ENCODE measurements around the gene ABHD1. TPM values are rescaled to one million over a fixed set of nuclear protein-coding genes. Genes with fewer than 3 reads are reported as not detected.

Gene ABHD1
- total and polyA plus RNA-seq, 4 donors = 0.09 to 2.0 (median 0.61) TPM

DNA sequence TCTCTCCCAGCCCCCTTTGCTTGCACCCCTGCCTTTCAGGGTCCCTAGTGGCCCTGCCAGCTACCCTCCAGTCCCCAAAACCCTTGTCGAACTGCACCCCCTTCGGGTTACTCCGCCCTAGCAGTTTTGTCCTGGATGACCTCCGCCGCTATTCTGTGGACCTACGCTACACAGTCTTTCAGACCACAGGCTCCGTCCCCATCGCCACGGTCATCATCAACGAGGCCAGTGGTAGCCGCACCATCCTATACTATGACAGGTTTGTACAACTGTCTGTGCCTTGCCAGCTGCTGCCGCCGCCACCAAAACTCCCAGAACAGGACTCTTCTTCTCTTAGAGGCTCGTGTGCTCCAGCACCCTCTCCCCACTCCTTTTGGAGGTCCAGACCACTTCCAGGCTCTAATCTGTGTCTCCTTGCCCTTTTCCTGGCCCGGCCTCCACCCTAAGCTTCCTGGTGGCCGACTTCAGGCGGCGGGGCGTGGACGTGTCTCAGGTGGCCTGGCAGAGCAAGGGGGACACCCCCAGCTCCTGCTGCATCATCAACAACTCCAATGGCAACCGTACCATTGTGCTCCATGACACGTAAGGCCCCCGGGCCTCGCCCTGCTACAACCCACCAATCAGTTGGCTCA is 29.1 kb upstream of the ABHD1 start (continued):
- TF ChIP-seq TAF1 (conservative IDR thresholded peaks at IDR 0.05) = no peak

DNA sequence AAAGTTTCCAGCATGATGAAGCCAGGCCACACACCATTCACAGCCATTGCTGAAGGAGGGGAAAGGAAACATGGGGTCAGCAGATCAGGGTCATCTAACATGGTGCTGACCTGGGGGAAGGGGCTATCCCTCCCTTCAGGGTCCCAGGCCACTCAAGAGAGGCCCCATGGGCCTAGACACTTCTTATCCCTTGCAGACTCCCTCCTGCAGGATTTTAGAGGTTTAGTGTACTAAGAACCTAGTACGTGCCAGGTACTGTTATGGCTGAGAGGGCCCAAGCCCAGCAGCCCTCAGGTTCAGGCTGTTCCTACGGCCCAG is 28.2 kb upstream of the ABHD1 start:
- Histone ChIP-seq H3K9ac (ENCODE audit: low read depth in 1 of 2, low read length in 2 of 2) (no peak overlapping the region), H3K27ac (ENCODE audit: low read depth in 1 of 2, low read length in 2 of 2) (peak overlapping the region; percentile 82 to 87), H3K4me1 (ENCODE audit: control insufficient read depth in 4 of 4, insufficient read depth in 4 of 4, low read length in 3 of 4) (peaks cover 26 to 76% (median 66%) of the 10 kb centered on the region in 4 donors), H3K4me3 (ENCODE audit: low read depth in 1 of 3, low read length in 3 of 3) (no peak overlapping the region), H3K9me3 (ENCODE audit: control insufficient read depth in 4 of 4, low read length in 3 of 4) (no peaks in the 10 kb centered on the region), H3K27me3 (ENCODE audit: control insufficient read depth in 4 of 4, insufficient read depth in 4 of 4, low read length in 3 of 4) (no peaks in the 10 kb centered on the region), H3K36me3 (ENCODE audit: control insufficient read depth in 4 of 4, insufficient read depth in 3 of 4, low read depth in 1 of 4, low read length in 3 of 4) (peaks cover 3 to 27% (median 20%) of the 10 kb centered on the region in 4 donors)
- no peak for DNase-seq (ENCODE audit: low spot score)
- WGBS = 40% methylated on average over 2 of the region's 2 CpGs
- TF ChIP-seq HNF4A (conservative IDR thresholded peaks at IDR 0.05) (no peak), RAD21 (IDR thresholded peaks at IDR 0.05) (no peak), YY1 (IDR thresholded peaks at IDR 0.05) (no peak), FOXA2 (IDR thresholded peaks at IDR 0.05) (no peak), GABPA (IDR thresholded peaks at IDR 0.05 in 1 of 2, conservative IDR thresholded peaks at IDR 0.05 in 1 of 2) (no peak), FOXA1 (IDR thresholded peaks at IDR 0.05) (no peak)

DNA sequence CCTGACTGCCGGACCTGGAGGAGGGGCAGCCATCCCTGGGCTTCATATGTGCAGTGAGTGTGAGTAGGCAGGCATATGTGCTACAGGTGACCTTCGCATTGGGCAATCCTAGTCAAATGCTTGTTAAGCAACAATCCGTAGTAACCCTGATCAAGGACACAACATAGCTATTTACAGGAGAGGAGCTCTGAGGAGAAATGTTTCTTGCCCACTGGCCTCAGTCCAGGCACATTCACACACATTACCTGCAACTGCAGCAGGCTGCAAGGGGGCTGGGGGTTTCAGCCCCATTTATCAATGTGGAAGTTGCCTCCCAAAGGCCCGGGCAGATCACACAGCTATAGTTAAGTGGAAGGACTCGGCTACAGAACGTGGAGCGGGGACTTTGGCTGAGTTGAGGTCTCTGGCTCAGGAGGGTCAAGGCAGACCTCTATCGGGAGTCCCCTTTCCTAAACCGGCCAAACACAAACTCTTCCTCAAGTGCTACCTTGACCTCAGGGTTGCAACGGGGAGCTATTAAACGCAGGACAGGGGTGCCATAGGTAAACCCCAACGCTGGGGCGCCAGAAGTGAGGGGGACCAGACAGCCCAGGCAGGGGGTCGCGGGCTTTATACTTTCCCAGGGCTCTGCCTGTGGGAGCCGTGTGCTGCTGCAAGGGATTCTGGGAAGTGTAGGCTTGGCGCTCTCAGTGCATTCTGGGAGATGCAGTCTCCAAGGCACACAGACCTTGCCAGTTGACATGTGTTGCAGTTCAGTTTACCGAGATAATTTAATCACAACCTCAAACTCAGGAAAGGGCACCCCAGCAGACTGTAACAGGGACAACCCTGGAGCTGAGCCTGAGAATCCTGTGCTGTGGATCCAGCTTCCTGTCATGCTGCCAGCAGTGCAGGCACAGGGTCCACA is 27.6 kb upstream of the ABHD1 start:
- H3K9me3 ChIP-seq (ENCODE audit: control insufficient read depth in 4 of 4, low read length in 3 of 4) = no peaks in the 10 kb centered on the region
- H3K27ac ChIP-seq (ENCODE audit: low read depth in 1 of 2, low read length in 2 of 2) = peak overlapping the region; percentile 82 to 87
- H3K4me1 ChIP-seq (ENCODE audit: control insufficient read depth in 4 of 4, insufficient read depth in 4 of 4, low read length in 3 of 4) = peaks cover 22 to 72% (median 63%) of the 10 kb centered on the region in 4 donors
- 17% methylated on average over 18 of the region's 18 CpGs for WGBS
- H3K36me3 ChIP-seq (ENCODE audit: control insufficient read depth in 4 of 4, insufficient read depth in 3 of 4, low read depth in 1 of 4, low read length in 3 of 4) = peaks cover 8 to 30% (median 21%) of the 10 kb centered on the region in 4 donors
- TF ChIP-seq FOXA2 (IDR thresholded peaks at IDR 0.05) = peak; percentile 80
- peak; percentile 82 for TF ChIP-seq MAX (IDR thresholded peaks at IDR 0.05)
- TF ChIP-seq SP1 (IDR thresholded peaks at IDR 0.05) = peak; percentile 89
- TF ChIP-seq GABPA (IDR thresholded peaks at IDR 0.05 in 1 of 2, conservative IDR thresholded peaks at IDR 0.05 in 1 of 2) = no peak
- peak; percentile 90 to 96 for TF ChIP-seq RXRA (IDR thresholded peaks at IDR 0.05)
- TF ChIP-seq EGR1 (IDR thresholded peaks at IDR 0.05; ENCODE audit: low read depth in 2 of 2) = peak in 1 of 2 donors; percentile 19
- TF ChIP-seq HNF4G (IDR thresholded peaks at IDR 0.05) = peak; percentile 56
- peak; percentile 95 for TF ChIP-seq YY1 (IDR thresholded peaks at IDR 0.05)
- peak; percentile 41 for TF ChIP-seq NR2F2 (IDR thresholded peaks at IDR 0.05)
- TF ChIP-seq, protein P1, sequence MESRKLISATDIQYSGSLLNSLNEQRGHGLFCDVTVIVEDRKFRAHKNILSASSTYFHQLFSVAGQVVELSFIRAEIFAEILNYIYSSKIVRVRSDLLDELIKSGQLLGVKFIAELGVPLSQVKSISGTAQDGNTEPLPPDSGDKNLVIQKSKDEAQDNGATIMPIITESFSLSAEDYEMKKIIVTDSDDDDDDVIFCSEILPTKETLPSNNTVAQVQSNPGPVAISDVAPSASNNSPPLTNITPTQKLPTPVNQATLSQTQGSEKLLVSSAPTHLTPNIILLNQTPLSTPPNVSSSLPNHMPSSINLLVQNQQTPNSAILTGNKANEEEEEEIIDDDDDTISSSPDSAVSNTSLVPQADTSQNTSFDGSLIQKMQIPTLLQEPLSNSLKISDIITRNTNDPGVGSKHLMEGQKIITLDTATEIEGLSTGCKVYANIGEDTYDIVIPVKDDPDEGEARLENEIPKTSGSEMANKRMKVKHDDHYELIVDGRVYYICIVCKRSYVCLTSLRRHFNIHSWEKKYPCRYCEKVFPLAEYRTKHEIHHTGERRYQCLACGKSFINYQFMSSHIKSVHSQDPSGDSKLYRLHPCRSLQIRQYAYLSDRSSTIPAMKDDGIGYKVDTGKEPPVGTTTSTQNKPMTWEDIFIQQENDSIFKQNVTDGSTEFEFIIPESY (IDR thresholded peaks at IDR 0.05) = peak; percentile 92
- TF ChIP-seq, protein P2, sequence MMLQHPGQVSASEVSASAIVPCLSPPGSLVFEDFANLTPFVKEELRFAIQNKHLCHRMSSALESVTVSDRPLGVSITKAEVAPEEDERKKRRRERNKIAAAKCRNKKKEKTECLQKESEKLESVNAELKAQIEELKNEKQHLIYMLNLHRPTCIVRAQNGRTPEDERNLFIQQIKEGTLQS (IDR thresholded peaks at IDR 0.05) = peak; percentile 64
- peak; percentile 42 to 56 for TF ChIP-seq RAD21 (IDR thresholded peaks at IDR 0.05)
- TF ChIP-seq, protein P3, sequence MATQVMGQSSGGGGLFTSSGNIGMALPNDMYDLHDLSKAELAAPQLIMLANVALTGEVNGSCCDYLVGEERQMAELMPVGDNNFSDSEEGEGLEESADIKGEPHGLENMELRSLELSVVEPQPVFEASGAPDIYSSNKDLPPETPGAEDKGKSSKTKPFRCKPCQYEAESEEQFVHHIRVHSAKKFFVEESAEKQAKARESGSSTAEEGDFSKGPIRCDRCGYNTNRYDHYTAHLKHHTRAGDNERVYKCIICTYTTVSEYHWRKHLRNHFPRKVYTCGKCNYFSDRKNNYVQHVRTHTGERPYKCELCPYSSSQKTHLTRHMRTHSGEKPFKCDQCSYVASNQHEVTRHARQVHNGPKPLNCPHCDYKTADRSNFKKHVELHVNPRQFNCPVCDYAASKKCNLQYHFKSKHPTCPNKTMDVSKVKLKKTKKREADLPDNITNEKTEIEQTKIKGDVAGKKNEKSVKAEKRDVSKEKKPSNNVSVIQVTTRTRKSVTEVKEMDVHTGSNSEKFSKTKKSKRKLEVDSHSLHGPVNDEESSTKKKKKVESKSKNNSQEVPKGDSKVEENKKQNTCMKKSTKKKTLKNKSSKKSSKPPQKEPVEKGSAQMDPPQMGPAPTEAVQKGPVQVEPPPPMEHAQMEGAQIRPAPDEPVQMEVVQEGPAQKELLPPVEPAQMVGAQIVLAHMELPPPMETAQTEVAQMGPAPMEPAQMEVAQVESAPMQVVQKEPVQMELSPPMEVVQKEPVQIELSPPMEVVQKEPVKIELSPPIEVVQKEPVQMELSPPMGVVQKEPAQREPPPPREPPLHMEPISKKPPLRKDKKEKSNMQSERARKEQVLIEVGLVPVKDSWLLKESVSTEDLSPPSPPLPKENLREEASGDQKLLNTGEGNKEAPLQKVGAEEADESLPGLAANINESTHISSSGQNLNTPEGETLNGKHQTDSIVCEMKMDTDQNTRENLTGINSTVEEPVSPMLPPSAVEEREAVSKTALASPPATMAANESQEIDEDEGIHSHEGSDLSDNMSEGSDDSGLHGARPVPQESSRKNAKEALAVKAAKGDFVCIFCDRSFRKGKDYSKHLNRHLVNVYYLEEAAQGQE (IDR thresholded peaks at IDR 0.05) = peak; percentile 49
- TF ChIP-seq CTCF (IDR thresholded peaks at IDR 0.05; ENCODE audit: low read depth, low read length, missing input control) = no peak
- peak; percentile 30 for TF ChIP-seq TAF1 (conservative IDR thresholded peaks at IDR 0.05)
- TF ChIP-seq FOXA1 (IDR thresholded peaks at IDR 0.05) = peak; percentile 64
- TF ChIP-seq JUND (IDR thresholded peaks at IDR 0.05) = peak in 1 of 2 donors; percentile 81
- peak; percentile 83 to 90 for TF ChIP-seq HNF4A (conservative IDR thresholded peaks at IDR 0.05)
- H3K27me3 ChIP-seq (ENCODE audit: control insufficient read depth in 4 of 4, insufficient read depth in 4 of 4, low read length in 3 of 4) = no peaks in the 10 kb centered on the region
- H3K4me3 ChIP-seq (ENCODE audit: low read depth in 1 of 3, low read length in 3 of 3) = peak overlapping the region; percentile 8 to 27 (median 18)
- peak overlapping the region; percentile 44 to 45 for H3K9ac ChIP-seq (ENCODE audit: low read depth in 1 of 2, low read length in 2 of 2)
- DNase-seq (ENCODE audit: low spot score) = peak; percentile 69
